HepG2 (cell line): ENCODE data around the gene RBM23. TPM values are rescaled to one million over a fixed set of nuclear protein-coding genes. Genes with fewer than 3 reads are reported as not detected.
"Not testable (repeated sequence)": the region's sequence is repeated elsewhere in the genome, so short reads cannot be mapped to it uniquely, and the experiment has no call there.

Source experiments
- AHDC1 ChIP-seq: sonication (generic); formaldehyde crosslinking; IDR thresholded peaks from 2 replicates; pipeline ENCODE4 v1.5.1; 2020; ENCODE audit warnings: mild to moderate bottlenecking, missing genetic modification reagents, borderline replicate concordance
- CREM ChIP-seq, 2 experiments: sonication (generic) in 1 of 2; formaldehyde crosslinking in 1 of 2; IDR thresholded peaks; 2 replicates each; pipeline versions ENCODE4 v1.4.0 to v1.6.1; 2016 to 2020; ENCODE audit warnings: antibody characterized with exemption in 1 of 2, mild to moderate bottlenecking in 1 of 2, missing genetic modification reagents in 1 of 2
- FOSL2 ChIP-seq: sonication (generic); formaldehyde crosslinking; IDR thresholded peaks from 2 replicates; pipeline ENCODE4 v1.4.0; 2020; ENCODE audit warnings: missing genetic modification reagents
- HMGXB3 ChIP-seq: sonication (generic); formaldehyde crosslinking; IDR thresholded peaks from 2 replicates; pipeline ENCODE4 v1.4.0; 2020; ENCODE audit warnings: missing genetic modification reagents, borderline replicate concordance
- HNF1B ChIP-seq: sonication (generic); formaldehyde crosslinking; IDR thresholded peaks from 2 replicates; pipeline ENCODE4 v1.5.1; 2020; ENCODE audit warnings: mild to moderate bottlenecking, moderate library complexity, missing genetic modification reagents
- JUND ChIP-seq: sonication (generic); formaldehyde crosslinking; IDR thresholded peaks from 2 replicates; pipeline ENCODE4 v1.8.0; 2022; ENCODE audit warnings: mild to moderate bottlenecking, missing genetic modification reagents
- REPIN1 ChIP-seq: sonication (generic); formaldehyde crosslinking; IDR thresholded peaks from 2 replicates; pipeline ENCODE4 v1.8.0; 2022; ENCODE audit warnings: missing genetic modification reagents, low read depth, mild to moderate bottlenecking, borderline replicate concordance
- SMAD3 ChIP-seq: sonication (generic); formaldehyde crosslinking; IDR thresholded peaks from 2 replicates; pipeline ENCODE4 v1.4.0; 2020; ENCODE audit warnings: missing genetic modification reagents
- THYN1 ChIP-seq: sonication (generic); formaldehyde crosslinking; IDR thresholded peaks from 2 replicates; pipeline ENCODE4 v1.8.1; 2023; ENCODE audit warnings: low read depth, mild to moderate bottlenecking, moderate library complexity, missing genetic modification reagents, borderline replicate concordance
- ZNF3 ChIP-seq: IDR thresholded peaks from 2 replicates; pipeline ENCODE4 v1.7.0; 2017; ENCODE audit warnings: inconsistent platforms
- ZNF503 ChIP-seq: sonication (generic); formaldehyde crosslinking; IDR thresholded peaks from 2 replicates; pipeline ENCODE4 v1.4.0; 2020; ENCODE audit warnings: missing genetic modification reagents
- ZNF746 ChIP-seq: sonication (generic); formaldehyde crosslinking; IDR thresholded peaks from 2 replicates; pipeline ENCODE4 v1.8.0; 2022; ENCODE audit warnings: mild to moderate bottlenecking, missing genetic modification reagents
- ZNF772 ChIP-seq: sonication (generic); formaldehyde crosslinking; IDR thresholded peaks from 2 replicates; pipeline ENCODE4 v1.5.0; 2020; ENCODE audit warnings: mild to moderate bottlenecking, missing genetic modification reagents
- polyA plus RNA-seq, 8 experiments: library from polyadenylated mRNA; depleted of rRNA in 3 of 8; stranded (reverse) in 7 of 8; unstranded in 1 of 8; fragments of >200 nt; fragmentation: Illumina TruSeq in 4 of 8; extraction: Trizol in 4 of 8; gene quantifications; 2 replicates each; pipeline versions ENCODE4 v1.2.1 to v1.2.3, GENCODE V29; 2011 to 2016; ENCODE audit warnings: low read depth in 4 of 8, missing spikeins in 1 of 8, mixed read lengths in 1 of 8; ENCODE audit not compliant: insufficient read depth in 1 of 8
- total RNA-seq, 5 experiments: library from RNA; depleted of rRNA; stranded (reverse); fragments of >200 nt; fragmentation: Illumina TruSeq; extraction: Trizol; gene quantifications; 2 replicates each; pipeline ENCODE4 v1.2.3, GENCODE V29; 2016; ENCODE audit warnings: low read depth in 1 of 5

RBM23 gene
- total and polyA plus RNA-seq, 2 of the 13 experiments (the other 11 are each of a cell fraction or from before 2014, with no cell fraction given), result 1.5 to 2.1 TPM

GRCh38 chr14:22965916-22966782, 47.2 kb upstream of the RBM23 start (continued):
- TF ChIP-seq ZNF503 (CRISPR knock-in tag), result peak; percentile 77; the same call in 1 of the 2 replicates
- peak; percentile 31; the same call in 1 of the 2 replicates for TF ChIP-seq JUND (CRISPR knock-in tag)
- TF ChIP-seq REPIN1 (CRISPR knock-in tag), result peak; percentile 84; the same call in 1 of the 2 replicates
- peak; percentile 61 for TF ChIP-seq HNF1B
- TF ChIP-seq ZNF3 (CRISPR knock-in tag), result 0 out of 2 replicates have a peak, but pooled peaks have one; percentile 32
- peak; percentile 61; the same call in 1 of the 2 replicates for TF ChIP-seq ZNF746 (CRISPR knock-in tag)
- peak; percentile 21 for TF ChIP-seq HMGXB3
- peak; percentile 70 for TF ChIP-seq FOSL2 (CRISPR knock-in tag)
- peak; percentile 56; the same call in 1 of the 2 replicates for TF ChIP-seq CREM (IDR thresholded peaks at IDR 0.05)
- TF ChIP-seq CREM (CRISPR knock-in tag; IDR thresholded peaks at IDR 0.05), result not testable (repeated sequence)
- peak; percentile 85; the same call in 1 of the 2 replicates for TF ChIP-seq ZNF772 (CRISPR knock-in tag)
- TF ChIP-seq THYN1 (CRISPR knock-in tag), result peak; percentile 25; the same call in 1 of the 2 replicates
- peak; percentile 16; the same call in 1 of the 2 replicates for TF ChIP-seq SMAD3 (CRISPR knock-in tag)
- peak; percentile 67; the same call in 1 of the 2 replicates for TF ChIP-seq AHDC1 (CRISPR knock-in tag)
